HG03354 (cell line): ENCODE data around the gene TBC1D5.

ENCODE experiments used
- ATAC-seq: cut with Tn5 transposase; IDR thresholded peaks from one replicate; pipeline ENCODE4 v1.9.1; 2021; ENCODE audit warnings: mild to moderate bottlenecking; ENCODE audit not compliant: unreplicated experiment, poor library complexity, severe bottlenecking

The TBC1D5 gene

DNA sequence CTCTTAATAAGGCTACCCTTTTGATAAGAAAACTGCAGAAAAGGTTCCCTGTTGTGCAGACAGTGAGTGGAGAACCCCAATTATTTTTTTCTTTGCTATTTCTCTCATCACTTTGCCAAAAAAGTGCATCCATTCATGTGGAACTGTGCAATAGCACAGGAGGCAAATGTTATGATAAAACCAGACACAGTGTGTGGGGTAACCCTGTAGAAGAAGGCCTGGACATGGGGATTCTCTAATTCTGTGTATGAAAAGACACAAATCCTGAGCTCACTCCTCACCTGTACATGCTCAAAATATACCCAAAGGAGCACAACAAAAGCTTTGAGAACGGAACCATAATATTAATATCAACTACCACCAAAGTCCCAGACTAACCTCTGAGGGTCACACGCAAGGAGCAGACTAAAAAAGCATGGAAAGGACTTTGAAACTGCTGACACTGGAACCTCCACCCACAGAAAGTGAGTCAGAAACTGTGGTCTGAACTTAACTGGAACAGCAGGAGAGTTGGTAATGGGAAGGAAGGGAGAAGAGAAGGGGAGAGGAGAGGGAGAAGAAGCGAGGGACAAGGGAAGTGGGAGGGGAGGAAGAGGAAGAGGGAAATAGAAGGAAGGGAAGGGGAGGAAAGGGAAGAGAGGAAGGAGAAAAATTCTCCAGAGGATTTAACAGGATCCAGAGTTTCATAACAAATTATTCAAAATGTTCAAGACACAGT, 299.9 kb downstream of the TBC1D5 start:
- no peak for ATAC-seq

- ATAC-seq, result no peak
Measured at GRCh38 chr3:17433876-17434275, 308.6 kb downstream of the TBC1D5 start.

GRCh38 chr3:17432236-17432635, 310.2 kb downstream of the TBC1D5 start:
- no peak for ATAC-seq

- ATAC-seq, result no peak
Measured at GRCh38 chr3:17431484-17432045, 310.9 kb downstream of the TBC1D5 start.

DNA sequence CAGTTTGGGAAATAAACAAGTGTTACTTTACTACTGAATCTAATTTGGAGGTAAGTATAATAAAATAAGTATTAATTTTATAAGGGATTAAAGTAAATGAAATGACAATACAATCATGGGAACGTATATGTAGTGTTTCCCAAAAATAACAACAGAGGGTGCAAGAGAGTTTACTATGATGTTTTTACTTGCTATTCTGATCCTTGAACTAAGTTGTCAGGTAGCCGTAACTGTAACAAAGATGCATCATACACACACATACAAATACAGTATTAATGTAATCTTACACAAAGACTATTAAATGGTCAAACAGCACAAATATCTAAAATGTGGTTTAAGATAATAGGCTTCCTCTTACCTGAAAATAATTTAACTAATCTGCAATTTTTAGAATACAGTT, 311.4 kb downstream of the TBC1D5 start:
- ATAC-seq, result peak; percentile 75

DNA sequence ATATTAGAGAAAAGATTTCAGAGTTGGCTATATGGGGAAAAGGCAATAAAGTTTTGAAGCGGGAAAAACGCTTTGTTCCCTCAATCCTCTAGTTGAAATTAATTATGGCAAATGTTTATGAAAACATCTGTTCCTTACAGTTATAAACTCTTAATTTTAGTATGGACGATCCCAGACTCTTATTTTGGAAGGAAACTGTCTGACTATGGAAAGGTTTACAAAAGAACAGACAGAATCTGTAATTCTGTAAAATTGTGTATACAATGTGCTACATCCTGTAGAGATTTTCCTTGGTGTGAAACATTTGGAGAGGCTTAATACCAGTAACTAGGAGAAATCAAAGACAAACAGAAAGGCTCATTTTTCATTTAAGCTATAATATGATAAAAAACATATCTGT, 311.8 kb downstream of the TBC1D5 start:
- ATAC-seq, result no peak

- ATAC-seq, result no peak
Measured at GRCh38 chr3:17423786-17424536, 318.5 kb downstream of the TBC1D5 start.

GRCh38 chr3:17422636-17423035, 319.8 kb downstream of the TBC1D5 start:
- no peak for ATAC-seq

DNA sequence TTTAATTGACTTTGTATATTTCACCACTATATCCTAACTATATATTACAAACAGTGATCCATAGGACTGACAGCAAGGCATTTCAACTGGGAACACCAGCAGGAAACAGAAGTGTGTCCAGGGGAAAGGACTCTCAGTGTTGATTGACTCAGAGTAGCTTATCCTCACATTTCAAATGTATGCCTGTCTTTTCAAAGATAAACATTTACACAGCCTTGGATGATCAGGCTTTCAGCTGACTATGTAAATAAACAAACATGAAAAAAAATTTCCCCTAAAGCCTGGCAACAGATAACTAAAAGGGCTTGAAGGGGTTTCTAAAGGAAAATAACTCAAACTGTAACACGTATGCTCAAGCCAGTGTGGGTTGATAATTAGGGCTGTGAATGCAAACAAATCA, 321.8 kb downstream of the TBC1D5 start:
- no peak for ATAC-seq

- peak; percentile 94 for ATAC-seq
Measured at GRCh38 chr3:17412950-17413530, 329.4 kb downstream of the TBC1D5 start.

DNA sequence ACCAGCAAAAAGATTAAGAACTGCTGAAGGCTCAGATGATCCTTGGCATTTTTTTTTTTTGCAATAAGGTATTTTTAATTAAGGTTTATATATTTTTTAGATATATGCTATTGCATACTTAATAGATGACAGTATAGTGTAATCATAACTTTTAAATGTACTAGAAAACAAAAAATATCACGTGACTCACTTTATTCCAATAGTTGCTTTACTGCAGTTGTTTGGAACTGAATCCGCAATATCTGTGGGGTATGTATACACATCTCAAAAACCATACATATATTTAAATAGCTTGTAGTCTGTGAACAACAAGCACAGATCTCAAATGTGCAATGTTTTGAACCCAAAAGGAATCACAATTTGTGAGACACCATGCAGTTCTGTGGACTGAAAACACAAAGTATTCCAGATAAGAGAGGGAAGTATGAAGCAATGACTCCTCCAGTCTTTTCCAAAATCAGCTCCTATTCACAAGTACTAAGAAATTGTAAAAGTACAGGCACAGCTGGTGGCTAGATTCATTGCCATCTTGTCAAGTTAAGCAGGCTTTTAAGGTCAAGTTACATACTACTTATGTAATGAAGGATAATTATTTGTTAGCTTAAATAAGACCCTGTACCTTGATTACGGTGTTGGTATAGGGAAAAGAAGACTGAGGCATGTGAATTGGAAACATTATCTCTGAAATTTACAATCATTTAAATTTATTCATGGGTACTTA, 331.1 kb downstream of the TBC1D5 start:
- no peak for ATAC-seq

DNA sequence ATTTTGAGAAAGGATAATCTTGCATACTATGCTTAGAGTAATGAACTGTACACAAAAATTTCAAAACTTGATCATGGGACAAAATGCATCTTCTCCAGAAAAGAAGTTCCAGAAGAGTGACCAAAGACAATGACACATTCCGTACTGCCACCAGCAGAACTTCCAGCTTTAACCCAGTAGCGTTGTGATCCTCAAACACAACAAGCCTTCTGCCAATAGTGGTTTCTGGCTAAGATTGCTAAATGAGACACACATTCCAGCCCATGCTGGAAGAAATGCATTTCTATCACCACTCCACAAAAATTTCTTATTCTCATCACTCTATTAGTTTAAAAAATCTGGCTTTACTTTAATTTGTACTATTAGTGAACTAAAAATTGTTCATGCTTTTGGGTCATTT, 334.9 kb downstream of the TBC1D5 start:
- ATAC-seq, result no peak

- no peak for ATAC-seq
Measured at GRCh38 chr3:17404548-17404947, 337.9 kb downstream of the TBC1D5 start.

GRCh38 chr3:17402442-17402841, 340.0 kb downstream of the TBC1D5 start:
- ATAC-seq, result no peak

- ATAC-seq, result no peak
Measured at GRCh38 chr3:17401912-17402311, 340.5 kb downstream of the TBC1D5 start.

GRCh38 chr3:17399586-17399985, 342.8 kb downstream of the TBC1D5 start:
- ATAC-seq, result peak; percentile 42

GRCh38 chr3:17398959-17399551, 343.4 kb downstream of the TBC1D5 start:
- peak; percentile 98 for ATAC-seq

- ATAC-seq, result no peak
Measured at GRCh38 chr3:17396036-17396435, 346.4 kb downstream of the TBC1D5 start.

- no peak for ATAC-seq
Measured at GRCh38 chr3:17394541-17395155, 347.8 kb downstream of the TBC1D5 start.
